Nephron progenitor cell (in vitro differentiated cells): Measurements from ENCODE around the gene DIPK1B.

Experiments used
- DNase-seq: peaks from one replicate; pipeline ENCODE4 v3.0.0; 2021
- H3K27ac Mint-ChIP-seq: 2 replicates; pipeline ENCODE4 v1.8.0; 2021; ENCODE audit warnings: mild to moderate bottlenecking, moderate library complexity, mixed read lengths
- H3K27me3 Mint-ChIP-seq: 2 replicates; pipeline ENCODE4 v1.8.0; 2021; ENCODE audit warnings: mild to moderate bottlenecking, low read depth, mixed read lengths; ENCODE audit not compliant: poor library complexity
- H3K36me3 Mint-ChIP-seq: 2 replicates; pipeline ENCODE4 v1.8.0; 2021; ENCODE audit warnings: low read depth, mixed read lengths
- H3K4me1 Mint-ChIP-seq: 2 replicates; pipeline ENCODE4 v1.8.0; 2021; ENCODE audit warnings: mixed read lengths
- H3K4me3 Mint-ChIP-seq: 2 replicates; pipeline ENCODE4 v1.8.0; 2021; ENCODE audit warnings: mild to moderate bottlenecking, moderate library complexity, mixed read lengths
- H3K9me3 Mint-ChIP-seq: 2 replicates; pipeline ENCODE4 v1.8.0; 2021; ENCODE audit warnings: mild to moderate bottlenecking, moderate library complexity, mixed read lengths
- CTCF ChIP-seq: fragments of 200-600 bp; sonication (generic); IDR thresholded peaks from 2 replicates; pipeline ENCODE4 v1.5.0; 2021; ENCODE audit warnings: antibody characterized with exemption

DIPK1B gene

GRCh38 chr9:136669791-136670464, 42.4 kb upstream of the DIPK1B start:
- no peaks in the 10 kb centered on the region for H3K27me3 Mint-ChIP-seq
- peaks cover 30% of the 10 kb centered on the region for H3K4me1 Mint-ChIP-seq
- H3K9me3 Mint-ChIP-seq = no peaks in the 10 kb centered on the region
- no peak overlapping the region for H3K4me3 Mint-ChIP-seq
- no peak for TF ChIP-seq CTCF
- no peaks in the 10 kb centered on the region for H3K36me3 Mint-ChIP-seq
- no peak for DNase-seq
- no peak overlapping the region for H3K27ac Mint-ChIP-seq

GRCh38 chr9:136670576-136671253, 41.7 kb upstream of the DIPK1B start:
- Mint-ChIP-seq H3K27ac (no peak overlapping the region), H3K27me3 (no peaks in the 10 kb centered on the region), H3K9me3 (no peaks in the 10 kb centered on the region), H3K4me1 (peaks cover 29% of the 10 kb centered on the region), H3K36me3 (no peaks in the 10 kb centered on the region), H3K4me3 (no peak overlapping the region)
- DNase-seq = no peak
- TF ChIP-seq CTCF = no peak

- Mint-ChIP-seq H3K27ac (no peak overlapping the region), H3K36me3 (no peaks in the 10 kb centered on the region), H3K4me3 (no peak overlapping the region), H3K27me3 (no peaks in the 10 kb centered on the region), H3K9me3 (no peaks in the 10 kb centered on the region), H3K4me1 (peaks cover 29% of the 10 kb centered on the region)
- DNase-seq = no peak
- no peak for TF ChIP-seq CTCF
Measured at GRCh38 chr9:136671254-136671614, 41.1 kb upstream of the DIPK1B start.

- H3K4me1 Mint-ChIP-seq = peaks cover 25% of the 10 kb centered on the region
- no peak overlapping the region for H3K4me3 Mint-ChIP-seq
- no peak overlapping the region for H3K27ac Mint-ChIP-seq
- peak; percentile 83 for DNase-seq
- H3K27me3 Mint-ChIP-seq = no peaks in the 10 kb centered on the region
- H3K36me3 Mint-ChIP-seq = no peaks in the 10 kb centered on the region
- H3K9me3 Mint-ChIP-seq = no peaks in the 10 kb centered on the region
- peak; percentile 89 for TF ChIP-seq CTCF
Measured at GRCh38 chr9:136671646-136672430, 40.5 kb upstream of the DIPK1B start.

GRCh38 chr9:136672431-136673087, 39.8 kb upstream of the DIPK1B start:
- Mint-ChIP-seq H3K36me3 (no peaks in the 10 kb centered on the region), H3K27ac (peak overlapping the region; percentile 84), H3K27me3 (no peaks in the 10 kb centered on the region), H3K4me1 (peaks cover 25% of the 10 kb centered on the region), H3K9me3 (no peaks in the 10 kb centered on the region), H3K4me3 (no peak overlapping the region)
- DNase-seq = no peak
- TF ChIP-seq CTCF = no peak
